Stimulated activated CD8-positive, alpha-beta memory T cell treated with anti-CD3 and anti-CD28 coated beads, Interleukin-4, amount 100 ng/mL, for 1 hour (primary cell): ENCODE data around the gene ADRM1.

Experiments
- DNase-seq, 2 donors: peaks; one replicate each; pipeline ENCODE4 v3.0.0-alpha.2; 2020; ENCODE audit warnings: low read depth in 2 of 2, low spot score in 1 of 2

ADRM1 gene

DNA sequence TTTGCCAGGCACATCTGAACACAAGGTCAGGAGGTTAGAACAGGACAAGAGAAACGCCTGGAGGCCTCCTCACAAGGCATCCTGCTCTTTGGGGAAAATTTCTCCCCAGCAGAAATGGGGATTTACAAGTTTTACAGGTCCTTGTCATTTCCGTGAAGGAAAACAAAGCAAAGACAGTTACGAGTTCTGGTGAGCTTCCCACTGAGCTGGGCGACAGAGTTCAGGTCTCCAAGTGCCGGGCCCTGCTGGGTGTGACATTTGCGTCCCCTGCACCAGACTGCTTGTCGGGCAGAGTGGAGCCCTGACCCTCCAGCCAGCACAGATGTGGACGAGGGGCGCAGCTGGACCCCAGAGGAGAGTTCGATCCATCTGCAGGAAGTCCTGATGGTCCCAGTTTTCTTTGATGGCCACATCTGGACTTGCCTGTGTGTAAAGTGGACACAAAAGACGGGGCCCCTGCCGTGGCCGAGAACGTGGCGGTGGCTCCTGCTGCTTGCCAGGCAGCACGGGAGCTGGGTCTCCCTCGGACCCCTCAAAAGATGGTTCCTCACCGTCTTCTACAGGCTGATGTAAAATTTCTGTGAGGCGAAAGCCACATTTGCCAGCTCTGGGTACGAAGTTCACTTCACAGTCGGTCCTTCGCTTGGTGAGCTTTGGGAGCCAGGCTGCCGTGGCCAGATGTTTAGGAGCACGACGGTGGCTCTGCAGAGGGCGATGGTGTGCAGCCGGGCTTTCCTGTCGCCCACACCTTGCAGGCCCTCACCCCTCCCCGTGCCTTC lies 5.2 kb upstream of the ADRM1 start:
- DNase-seq: no peak

DNA sequence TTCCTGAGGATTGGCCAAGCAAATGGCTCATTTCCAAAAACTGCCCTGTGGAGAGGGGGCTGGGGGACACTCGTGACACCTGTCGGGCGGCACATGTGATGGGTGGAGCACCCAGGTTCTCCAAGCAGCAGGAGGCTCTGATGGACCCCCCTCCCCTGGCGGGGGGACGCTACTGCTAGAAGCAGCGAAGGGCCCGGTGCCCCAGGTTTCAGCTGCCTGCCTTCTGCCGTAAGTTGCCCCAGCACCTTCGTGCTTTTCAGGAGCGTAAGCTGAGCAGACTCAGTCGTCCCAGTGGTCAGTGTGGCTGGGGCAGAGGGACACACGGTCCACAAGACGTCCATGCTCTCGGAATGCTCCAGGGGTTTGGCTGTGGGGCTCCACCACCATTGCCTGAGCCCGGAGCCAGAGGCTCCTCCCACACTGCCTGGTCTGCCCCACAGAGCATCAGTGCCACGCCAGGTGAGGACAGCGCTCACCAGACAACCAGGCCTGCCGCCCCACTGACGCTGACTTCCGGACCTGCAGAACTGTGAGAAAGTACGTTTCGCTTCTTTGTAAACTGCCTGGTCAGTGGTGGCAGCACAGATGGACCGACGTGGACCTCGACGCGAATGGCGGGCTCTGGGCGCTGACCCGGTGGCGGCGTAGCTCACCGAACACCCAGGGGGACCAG lies 4.1 kb upstream of the ADRM1 start:
- DNase-seq: no peak

DNA sequence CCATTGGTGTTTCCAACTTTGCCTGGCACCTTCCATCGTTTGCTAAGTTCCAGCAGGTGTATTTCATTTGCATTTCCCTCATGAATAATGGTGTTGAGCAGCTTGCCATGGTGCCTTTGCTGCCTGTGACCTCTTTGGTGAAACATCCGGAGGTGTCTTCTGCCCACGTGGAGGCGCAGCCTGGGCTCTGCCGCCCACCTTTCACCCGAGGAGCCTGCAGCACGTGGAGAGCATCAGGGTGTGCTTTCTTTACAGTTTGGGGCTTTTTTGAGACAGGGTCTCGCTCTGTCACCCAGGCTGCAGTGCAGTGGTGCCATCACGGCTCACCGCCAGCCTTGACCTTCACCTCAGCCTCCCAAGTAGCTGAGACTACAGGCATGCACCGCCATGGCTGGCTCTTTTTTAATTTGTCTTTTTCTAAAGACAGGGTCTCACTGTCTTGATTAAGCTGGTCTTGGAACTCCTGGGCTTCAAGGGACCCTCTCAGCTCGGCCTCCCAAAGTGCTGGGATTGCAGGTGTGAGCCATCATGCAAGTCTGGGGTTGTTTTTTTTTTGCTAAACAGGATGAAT lies 3.0 kb upstream of the ADRM1 start:
- DNase-seq: no peak

DNA sequence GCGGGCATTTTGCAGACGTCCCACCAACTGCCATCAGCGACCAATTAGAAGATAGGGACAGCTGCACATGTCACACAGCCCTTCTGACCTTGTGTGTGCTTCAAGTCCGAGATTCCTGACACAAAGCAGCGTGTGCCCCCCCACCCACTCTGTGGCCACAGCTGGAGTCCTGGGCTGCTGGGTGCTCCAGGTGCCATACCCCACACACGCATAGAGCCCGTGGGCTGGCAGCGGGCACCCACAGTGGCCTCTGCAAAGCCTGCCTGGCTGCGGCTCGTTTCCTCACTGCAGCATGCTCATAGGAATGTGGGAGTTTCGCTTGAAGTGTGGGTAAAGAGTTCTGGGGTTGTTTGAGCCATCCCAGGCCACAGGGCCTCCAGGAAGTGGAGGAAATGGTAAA lies 2.5 kb upstream of the ADRM1 start:
- DNase-seq: no peak

- DNase-seq: no peak
Measured at GRCh38 chr20:62301111-62301668, 1.6 kb upstream of the ADRM1 start.

DNA sequence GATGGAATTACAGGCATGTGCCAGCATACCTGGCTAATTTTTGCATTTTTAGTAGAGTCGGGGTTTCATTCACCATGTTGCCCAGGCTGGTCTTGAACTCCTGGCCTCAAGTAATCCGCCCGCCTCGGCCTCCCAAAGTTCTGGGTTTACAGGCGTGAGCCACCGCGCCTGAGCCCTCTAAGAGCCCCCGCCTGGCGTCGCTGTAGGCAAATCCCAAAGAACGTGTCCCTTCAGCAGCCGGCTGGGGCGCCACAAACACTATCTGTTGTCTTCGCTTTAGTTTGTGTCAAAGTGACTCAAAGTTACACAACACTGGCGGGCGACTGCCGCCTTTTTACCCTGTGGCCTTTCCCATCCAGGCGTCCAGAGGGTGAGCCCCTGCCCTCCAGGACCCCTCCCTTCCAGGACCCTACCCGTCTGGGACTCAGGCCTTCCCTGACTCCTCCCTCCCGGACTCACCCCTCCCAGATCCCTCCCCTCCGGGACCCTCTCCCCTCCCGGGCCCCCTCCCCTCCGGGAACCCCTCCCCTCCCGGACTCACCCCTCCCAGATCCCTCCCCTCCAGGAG lies 940 bp upstream of the ADRM1 start:
- DNase-seq: peak; percentile 47 to 67

DNA sequence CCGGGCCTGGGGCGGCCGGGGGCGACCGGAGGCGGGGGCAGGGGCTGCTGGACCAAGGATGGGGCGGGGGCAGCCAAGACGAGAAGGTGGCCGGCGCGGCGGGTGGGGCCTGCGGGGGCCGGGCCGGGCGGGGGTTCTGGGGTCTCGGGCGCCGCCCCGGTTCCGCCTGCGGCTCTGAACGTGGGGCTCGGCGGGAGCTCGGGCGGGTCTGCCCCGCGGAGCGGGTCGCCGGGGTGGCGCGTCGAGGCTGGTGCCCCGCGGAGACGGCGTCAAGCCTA lies 204 bp downstream of the ADRM1 start:
- no peak for DNase-seq

DNA sequence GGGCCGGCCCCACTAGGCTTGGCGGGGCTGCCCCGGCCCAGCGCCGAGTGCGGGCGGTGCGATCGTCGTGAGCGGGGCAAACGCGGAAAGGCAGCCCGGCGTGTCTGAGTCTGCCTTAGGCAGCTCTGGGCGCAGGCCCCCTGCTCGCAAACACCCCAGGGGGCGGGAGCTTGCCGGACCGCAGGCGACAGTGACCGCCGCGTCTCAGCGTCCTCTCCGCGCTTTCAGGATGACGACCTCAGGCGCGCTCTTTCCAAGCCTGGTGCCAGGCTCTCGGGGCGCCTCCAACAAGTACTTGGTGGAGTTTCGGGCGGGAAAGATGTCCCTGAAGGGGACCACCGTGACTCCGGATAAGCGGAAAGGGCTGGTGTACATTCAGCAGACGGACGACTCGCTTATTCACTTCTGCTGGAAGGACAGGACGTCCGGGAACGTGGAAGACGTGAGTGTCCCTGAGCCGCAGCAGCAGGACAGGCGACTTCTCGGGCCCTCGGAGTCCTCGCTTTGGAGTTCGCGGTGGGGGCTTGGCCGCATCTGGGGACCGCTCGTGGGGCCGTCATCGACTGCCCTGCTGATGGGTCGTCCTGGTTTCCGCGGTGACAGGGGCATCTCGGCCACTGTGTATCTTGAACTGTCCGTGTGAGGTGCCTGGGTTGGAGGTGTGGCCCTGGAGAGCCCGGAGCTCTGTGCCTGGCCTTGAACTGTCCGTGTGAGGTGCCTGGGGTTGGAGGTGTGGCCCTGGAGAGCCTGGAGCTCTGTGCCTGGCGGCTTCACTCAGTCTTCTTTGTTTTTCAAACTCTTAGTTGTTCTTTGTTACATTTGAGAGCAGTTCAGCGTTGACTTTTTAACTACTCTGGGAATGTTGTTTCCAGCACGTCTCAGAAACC lies 786 bp downstream of the ADRM1 start:
- no peak for DNase-seq

- no peak for DNase-seq
Measured at GRCh38 chr20:62304331-62305148, 1.7 kb downstream of the ADRM1 start.

- no peak for DNase-seq
Measured at GRCh38 chr20:62305149-62305764, 2.5 kb downstream of the ADRM1 start.

DNA sequence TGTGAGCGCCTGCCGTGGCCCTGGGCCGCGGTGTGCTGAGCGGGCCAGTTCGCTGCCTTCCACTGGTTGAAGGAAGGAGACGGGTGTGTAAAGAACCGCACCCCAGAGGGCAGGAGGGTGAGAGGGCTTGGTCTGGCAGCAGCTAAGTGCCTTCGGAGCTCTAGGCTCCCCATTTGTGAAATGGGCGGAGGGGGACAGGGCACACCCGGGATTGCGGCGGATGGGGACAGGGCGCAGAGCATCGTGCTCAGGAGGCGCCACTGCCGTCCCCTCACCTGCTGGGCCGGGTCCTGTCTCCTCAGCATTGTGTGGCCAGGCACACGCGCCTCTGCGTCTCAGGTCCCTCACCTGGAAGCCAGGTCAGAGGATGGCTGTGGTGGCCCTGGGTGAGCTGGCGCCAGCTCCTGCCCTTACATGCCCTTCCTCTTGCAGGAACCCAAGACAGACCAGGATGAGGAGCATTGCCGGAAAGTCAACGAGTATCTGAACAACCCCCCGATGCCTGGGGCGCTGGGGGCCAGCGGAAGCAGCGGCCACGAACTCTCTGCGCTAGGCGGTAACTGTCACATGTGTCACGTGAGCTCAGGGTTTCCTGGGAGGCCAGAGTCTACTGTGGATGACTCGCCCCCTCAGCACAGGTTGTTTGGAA lies 3.1 kb downstream of the ADRM1 start:
- no peak for DNase-seq

- no peak for DNase-seq
Measured at GRCh38 chr20:62306414-62307187, 3.8 kb downstream of the ADRM1 start.

GRCh38 chr20:62307226-62308101 lies 4.7 kb downstream of the ADRM1 start:
- no peak for DNase-seq

DNA sequence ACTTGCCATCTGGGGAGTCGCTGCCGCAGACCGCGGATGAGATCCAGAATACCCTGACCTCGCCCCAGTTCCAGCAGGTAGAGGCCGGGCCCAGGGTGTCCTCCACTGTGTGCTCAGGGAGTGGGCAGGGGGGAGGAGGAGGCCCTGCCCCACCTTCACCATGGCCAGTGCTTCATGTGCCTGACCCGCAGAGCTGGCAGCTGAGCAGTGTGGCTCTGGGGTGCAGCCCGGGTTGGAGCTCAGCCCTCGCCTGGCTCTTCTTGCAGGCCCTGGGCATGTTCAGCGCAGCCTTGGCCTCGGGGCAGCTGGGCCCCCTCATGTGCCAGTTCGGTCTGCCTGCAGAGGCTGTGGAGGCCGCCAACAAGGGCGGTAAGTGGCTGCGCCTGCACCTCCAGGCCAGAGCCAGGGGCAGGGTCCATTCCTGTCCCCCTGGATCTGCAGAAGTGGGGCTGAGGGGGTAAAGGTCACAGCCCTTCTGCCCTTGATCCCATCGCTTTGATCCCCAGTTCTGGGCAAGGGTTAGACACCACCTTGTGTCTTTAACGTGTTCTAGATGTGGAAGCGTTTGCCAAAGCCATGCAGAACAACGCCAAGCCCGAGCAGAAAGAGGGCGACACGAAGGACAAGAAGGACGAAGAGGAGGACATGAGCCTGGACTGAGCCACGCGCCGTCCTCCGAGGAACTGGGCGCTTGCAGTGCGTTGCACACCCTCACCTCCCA lies 5.5 kb downstream of the ADRM1 start:
- DNase-seq: no peak

DNA sequence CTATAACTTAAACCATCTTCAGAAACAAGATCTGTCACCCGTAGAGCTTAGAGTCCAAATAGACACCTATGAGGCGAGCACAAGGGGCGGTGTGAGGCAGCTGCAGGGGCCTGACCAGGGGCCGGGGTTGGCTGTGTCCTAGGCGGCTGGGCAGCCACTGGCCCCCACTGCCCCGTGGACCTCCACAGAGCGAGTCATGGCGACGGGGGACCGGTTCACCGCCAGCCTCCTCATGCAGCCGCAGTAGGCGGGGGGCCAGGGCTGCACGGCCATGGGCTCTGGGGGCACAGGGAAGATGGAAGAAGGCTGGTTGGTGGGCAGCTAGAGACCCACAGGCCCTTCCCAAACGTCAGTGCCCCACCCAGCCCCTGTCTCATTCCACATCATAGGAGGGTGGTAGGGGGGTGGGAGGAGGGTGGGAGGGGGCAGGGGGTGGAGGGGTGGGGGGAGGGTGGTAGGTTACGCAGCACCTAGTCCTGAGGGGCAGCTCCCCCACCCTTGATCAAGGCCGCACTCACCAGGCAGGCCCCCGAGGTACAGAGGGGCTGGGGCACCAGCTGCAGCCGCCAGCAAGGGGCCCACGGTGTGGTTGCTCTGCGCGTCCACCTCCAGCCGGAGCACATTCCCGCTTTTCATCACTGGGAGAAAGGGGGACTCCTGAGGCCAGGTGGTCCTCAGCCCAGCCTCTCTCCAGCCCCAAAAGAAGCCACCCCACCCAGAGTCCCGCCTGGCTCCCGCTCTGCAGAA lies 6.6 kb downstream of the ADRM1 start:
- DNase-seq: no peak
